H7 (cell line): Measurements from ENCODE around the gene KLHDC7A. TPM values are rescaled to one million over a fixed set of nuclear protein-coding genes. Genes with fewer than 3 reads are reported as not detected.

ENCODE experiments used
- DNase-seq: peaks from one replicate; pipeline ENCODE4 v3.0.0; 2012
- H3K27me3 ChIP-seq: 2 replicates; pipeline ENCODE4 v1.6.0; 2011; ENCODE audit warnings: mild to moderate bottlenecking, low read length; ENCODE audit not compliant: control insufficient read depth, insufficient read depth
- H3K36me3 ChIP-seq: replicated peaks from 2 replicates; pipeline ENCODE4 v1.5.1; 2011; ENCODE audit warnings: low read length; ENCODE audit not compliant: control insufficient read depth, insufficient read depth
- H3K4me3 ChIP-seq: 2 replicates; pipeline ENCODE4 v1.5.1; 2011; ENCODE audit warnings: low read depth, mild to moderate bottlenecking, control low read depth, low read length, moderate library complexity; ENCODE audit not compliant: insufficient read depth
- total RNA-seq: library from RNA; depleted of rRNA; stranded (reverse); fragments of >200 nt; shearing (Covaris generic); gene quantifications from 2 replicates; pipeline ENCODE4 v1.2.3, GENCODE V29; 2014

KLHDC7A gene
- total RNA-seq, 1 experiment from 2014 or later = 17.8 TPM

DNA sequence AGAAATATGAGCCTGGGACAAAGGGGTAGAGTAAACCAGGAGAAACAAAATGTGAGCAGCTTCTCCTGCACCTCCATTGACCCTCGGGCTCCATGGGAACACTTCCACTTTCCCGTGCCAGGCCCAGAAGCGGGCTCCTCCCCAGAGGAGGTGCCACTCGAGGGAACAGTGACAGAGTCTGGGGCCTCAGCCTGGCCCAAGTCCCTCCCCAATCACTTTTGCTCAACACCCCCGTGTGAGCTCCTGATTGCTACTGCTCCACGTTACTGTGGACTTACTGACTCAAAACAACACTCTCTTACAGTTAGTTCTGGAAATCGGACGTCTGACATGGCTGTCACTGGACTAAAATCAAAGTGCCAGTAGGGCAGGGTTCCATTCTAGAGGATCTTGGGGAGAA is 17.7 kb upstream of the KLHDC7A start:
- H3K27me3 ChIP-seq = no peaks in the 10 kb centered on the region; the same call in 1 of the 2 replicates
- H3K4me3 ChIP-seq = no peak overlapping the region
- no peaks in the 10 kb centered on the region for H3K36me3 ChIP-seq
- DNase-seq = no peak

DNA sequence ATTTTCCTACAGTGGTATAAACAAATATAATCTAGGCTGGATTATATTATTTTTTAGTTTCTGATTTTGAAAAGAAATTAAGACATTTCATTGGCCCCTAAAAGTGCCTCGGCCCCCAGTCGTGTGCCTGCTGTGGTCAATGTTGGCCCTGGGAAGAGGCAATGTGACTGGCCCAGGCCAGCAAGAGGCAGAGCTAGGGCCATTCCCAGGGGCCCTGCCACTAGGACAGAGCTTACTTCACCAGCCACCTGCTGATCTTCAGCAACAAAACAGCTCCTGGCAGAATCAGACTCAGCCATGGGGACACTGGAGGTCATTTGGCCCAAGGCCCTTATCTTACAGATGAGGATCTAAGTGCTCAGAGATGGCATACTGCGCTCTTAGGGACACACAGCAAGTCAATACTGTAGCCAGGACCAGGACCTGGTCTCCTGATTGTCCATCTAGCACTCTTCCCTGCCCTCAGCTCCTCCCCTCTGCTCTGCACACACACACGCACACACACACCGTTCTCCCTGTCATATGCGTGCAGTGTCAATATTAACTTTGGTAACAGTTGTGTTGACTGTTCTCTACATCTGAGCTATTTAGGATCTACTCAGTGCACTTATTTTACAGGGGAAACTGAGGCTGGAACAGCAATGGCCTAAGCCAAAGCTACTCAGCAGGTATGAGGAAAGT is 16.6 kb upstream of the KLHDC7A start:
- no peak overlapping the region for H3K4me3 ChIP-seq
- no peaks in the 10 kb centered on the region for H3K36me3 ChIP-seq
- no peak for DNase-seq
- H3K27me3 ChIP-seq = no peaks in the 10 kb centered on the region

DNA sequence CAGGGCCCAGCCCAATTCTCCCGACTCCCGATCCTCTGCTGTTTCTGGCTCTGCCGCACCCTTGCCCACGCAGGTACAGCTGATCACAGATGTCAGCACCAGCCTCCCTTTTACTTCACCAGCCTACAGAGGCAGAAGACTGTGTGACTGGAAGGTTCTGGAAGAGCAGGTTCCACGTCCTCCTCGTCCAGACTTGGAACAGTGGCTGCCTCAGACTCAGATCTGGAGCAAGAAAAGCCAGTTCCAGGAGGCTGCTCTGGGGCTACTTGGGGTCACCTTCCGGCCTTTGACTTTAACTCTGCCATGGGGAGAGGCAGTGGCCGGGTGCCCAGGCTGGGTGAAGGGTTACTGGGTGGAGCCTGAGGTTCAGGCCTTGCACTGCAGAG is 16.1 kb upstream of the KLHDC7A start:
- no peak for DNase-seq
- H3K4me3 ChIP-seq = no peak overlapping the region

DNA sequence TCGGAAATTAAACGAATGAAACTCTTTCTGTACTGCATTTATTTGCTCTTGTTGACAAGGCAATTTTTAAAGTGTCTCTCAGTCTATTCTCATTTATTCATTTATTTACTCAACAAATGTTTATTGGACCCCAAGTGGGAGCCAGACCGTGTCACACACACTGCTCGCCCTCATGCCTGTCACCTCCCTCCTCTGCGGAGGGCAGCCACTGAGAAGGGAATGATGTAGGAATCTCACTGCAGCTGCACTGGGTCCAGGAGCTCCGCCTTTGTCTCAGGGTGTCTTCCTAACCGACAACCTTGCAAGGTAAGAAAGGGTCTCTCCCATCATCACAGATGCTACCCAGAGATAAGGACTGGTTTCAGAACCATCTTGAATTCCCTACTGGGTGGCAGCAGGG is 14.1 kb upstream of the KLHDC7A start:
- H3K36me3 ChIP-seq = no peaks in the 10 kb centered on the region
- H3K27me3 ChIP-seq = no peaks in the 10 kb centered on the region; the same call in 1 of the 2 replicates
- no peak overlapping the region for H3K4me3 ChIP-seq
- no peak for DNase-seq

More for the DNA sequence above, 16.1 kb upstream of the KLHDC7A start:
- no peaks in the 10 kb centered on the region for H3K36me3 ChIP-seq
- no peaks in the 10 kb centered on the region for H3K27me3 ChIP-seq

DNA sequence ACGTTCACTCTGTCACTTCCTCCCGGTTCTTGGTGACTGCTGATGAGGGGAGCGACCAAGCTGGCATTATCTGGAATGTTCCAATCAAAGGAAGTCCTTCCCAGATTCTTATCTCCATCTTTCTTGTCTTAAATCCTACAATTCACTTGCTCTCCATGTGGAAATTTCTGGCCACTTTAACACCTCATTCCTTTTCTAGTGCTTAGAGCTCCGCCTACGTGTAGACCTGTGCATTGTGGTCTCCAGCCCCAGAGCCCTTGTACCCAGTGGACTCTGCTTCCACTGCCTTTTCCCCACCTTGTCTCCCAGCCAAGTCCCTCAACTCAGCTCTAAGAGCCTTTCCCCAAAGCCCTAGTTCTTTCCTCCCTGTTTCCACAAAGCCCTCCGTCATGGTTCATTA is 12.2 kb upstream of the KLHDC7A start:
- Histone ChIP-seq H3K27me3 (no peaks in the 10 kb centered on the region; the same call in 1 of the 2 replicates), H3K36me3 (no peaks in the 10 kb centered on the region), H3K4me3 (no peak overlapping the region)
- no peak for DNase-seq

DNA sequence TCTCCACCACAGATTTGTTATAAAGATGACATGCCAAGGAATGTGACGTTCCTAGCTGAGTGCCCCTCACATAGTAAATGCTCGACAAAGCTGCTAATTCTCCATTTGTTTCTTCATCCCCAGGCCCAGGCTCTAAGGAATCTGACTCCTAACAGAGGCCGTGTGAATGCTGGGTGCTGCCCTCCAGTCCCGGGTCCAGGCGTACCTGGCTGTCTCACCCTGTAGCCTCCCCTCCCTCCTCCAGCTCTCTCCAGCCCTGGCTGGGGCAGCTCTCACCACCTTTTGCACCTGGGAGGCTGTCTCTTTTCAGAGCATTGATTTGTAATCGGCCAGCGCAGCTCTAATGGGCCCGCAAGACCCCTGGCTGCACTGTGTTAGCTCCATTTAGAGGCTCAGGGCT is 11.2 kb upstream of the KLHDC7A start:
- H3K4me3 ChIP-seq = no peak overlapping the region
- H3K27me3 ChIP-seq = no peaks in the 10 kb centered on the region; the same call in 1 of the 2 replicates
- no peak for DNase-seq
- H3K36me3 ChIP-seq = no peaks in the 10 kb centered on the region

DNA sequence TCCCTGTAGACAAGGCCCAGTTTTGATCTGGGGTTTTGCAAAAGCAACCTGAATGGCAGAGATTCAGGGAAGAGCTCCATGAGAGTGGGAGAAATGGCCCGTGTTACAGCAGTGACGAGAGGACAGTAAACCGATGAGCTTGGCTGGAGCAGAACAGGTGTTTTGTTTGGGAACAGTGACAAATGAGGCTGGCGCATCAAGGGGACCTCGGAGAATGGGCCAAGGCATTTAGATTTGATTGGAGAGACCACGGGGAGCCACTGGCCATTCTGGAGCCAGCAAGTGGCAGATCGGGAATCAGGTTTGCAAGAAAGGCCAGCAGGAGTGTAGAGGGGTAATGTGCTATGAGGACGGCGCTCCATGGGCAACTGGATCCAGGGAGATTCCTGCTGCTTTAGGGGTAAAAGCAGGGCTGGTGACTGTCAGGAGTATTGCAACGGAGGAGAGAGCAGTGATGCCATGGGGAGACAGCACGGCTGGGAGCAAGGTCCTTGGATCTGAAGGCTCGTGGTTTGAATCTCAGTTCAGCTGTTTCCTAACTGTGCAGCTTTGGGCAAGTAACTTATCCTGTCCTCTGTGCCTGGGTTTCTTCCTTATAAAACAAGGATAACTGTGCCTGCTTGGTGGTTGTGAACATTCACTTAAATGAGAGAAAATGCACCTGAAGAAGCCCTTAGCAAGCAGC is 9.9 kb upstream of the KLHDC7A start:
- H3K4me3 ChIP-seq = no peak overlapping the region
- H3K27me3 ChIP-seq = no peaks in the 10 kb centered on the region; the same call in 1 of the 2 replicates
- H3K36me3 ChIP-seq = no peaks in the 10 kb centered on the region
- no peak for DNase-seq

DNA sequence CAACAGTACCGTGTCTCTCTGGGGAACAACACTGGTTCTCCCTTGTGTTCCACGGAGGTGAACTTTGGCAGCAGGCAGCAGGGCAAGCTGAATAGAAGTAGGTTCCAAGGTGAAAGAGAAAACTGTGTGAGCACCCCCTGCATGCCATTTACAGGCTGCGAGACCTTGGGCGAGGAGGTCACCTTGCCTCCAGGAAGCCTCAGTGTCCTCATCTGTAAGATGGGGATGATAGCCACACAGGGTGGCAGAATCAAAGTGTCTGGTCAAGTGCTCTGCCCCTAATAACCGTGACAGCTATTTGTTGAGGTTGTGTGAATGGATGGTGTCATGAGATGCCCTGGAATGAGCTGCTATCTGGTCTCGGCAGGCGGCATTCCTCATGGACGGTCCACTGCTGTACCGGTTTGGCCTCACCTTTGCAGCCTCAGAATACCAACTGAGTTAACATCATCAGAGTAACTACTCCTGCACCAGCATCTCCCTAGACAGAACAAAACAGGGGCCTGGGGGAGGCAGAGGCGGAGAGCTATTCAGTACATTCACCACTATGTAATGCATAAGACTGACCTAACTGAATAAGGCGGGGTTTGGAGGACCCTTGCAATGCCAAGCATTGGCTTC is 7.4 kb upstream of the KLHDC7A start:
- no peaks in the 10 kb centered on the region for H3K36me3 ChIP-seq
- H3K4me3 ChIP-seq = no peak overlapping the region
- H3K27me3 ChIP-seq = no peaks in the 10 kb centered on the region; the same call in 1 of the 2 replicates
- no peak for DNase-seq

DNA sequence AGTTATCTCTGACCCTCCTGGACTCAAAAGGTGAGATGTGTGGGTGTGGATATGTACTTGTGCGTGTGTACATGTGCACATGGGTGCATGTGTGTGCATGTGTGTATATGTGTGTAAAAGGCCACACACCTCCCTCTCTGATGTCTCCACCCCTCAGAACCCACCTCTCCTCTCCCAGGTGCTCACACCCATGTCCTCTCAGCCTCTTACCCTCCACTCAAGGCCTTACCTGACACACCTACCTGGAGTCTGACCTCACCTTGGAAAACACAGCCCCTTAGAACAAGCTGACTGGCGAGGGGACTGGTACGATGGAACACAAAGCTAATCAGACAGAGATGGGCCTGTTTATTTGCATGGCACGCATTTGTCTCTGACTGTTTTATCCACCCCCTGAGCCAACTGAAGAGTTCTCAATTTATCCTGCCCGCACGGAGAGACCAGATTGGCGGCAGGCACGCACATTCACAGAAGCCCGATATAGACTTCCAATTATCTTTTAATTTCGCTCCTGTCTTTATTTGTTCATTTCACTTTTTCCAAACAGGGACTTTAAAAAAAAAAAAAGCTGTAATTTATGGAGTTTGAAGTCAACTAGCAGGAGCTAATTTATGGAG is 6.1 kb upstream of the KLHDC7A start:
- Histone ChIP-seq H3K4me3 (no peak overlapping the region), H3K36me3 (no peaks in the 10 kb centered on the region), H3K27me3 (no peaks in the 10 kb centered on the region; the same call in 1 of the 2 replicates)
- no peak for DNase-seq

DNA sequence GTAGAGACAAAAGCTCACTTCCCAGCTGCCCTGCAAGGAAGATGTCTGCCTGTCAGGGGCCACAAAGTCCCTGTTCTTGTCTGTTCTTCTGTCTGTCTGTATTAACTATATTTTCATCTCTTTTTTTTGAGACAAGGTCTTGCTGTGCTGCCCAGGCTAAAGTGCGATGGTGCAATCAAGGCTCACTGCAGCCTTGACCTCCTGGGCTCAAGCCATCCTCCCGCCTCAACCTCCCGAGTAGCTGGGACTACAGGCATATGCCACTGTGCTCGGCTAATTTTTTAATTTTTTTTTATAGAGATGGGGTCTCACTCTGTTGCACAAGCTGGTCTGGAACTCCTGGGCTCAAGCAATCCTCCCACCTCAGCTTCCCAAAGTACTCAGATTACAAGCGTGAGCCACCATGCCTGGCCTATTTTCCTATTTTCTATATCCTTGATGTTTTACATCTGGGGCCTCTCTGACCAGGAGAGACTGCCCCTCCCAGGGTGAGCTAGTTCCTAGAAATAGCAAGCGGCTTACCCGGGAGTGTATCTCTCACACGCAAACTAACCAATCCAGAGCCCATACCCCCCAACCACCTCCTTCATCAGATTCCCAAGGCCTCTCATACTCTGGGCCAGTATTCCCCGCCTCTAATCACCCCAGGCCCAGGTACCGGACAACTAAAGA is 5.4 kb upstream of the KLHDC7A start:
- H3K4me3 ChIP-seq = no peak overlapping the region
- no peaks in the 10 kb centered on the region for H3K27me3 ChIP-seq
- H3K36me3 ChIP-seq = no peaks in the 10 kb centered on the region
- no peak for DNase-seq

DNA sequence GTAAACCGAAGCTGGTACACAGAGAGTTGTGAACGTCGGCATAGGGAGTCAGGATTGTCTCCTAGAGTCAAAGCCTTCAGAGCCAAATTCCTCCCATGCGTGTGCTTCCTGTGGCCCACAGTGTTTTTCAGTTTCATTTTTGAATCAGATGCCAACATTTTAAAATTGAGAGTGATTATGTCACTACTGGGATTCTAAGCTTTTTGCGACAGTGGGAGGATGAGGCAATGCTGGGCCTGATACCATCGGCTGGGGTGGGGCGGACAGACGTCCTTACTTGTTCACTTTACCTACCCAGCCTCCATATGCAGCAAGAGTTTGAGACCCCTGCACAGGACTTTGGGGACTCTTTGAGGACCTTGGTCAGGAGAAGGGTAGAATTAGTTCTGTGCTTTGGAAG is 1.3 kb upstream of the KLHDC7A start:
- DNase-seq = no peak
- no peak overlapping the region for H3K4me3 ChIP-seq

DNA sequence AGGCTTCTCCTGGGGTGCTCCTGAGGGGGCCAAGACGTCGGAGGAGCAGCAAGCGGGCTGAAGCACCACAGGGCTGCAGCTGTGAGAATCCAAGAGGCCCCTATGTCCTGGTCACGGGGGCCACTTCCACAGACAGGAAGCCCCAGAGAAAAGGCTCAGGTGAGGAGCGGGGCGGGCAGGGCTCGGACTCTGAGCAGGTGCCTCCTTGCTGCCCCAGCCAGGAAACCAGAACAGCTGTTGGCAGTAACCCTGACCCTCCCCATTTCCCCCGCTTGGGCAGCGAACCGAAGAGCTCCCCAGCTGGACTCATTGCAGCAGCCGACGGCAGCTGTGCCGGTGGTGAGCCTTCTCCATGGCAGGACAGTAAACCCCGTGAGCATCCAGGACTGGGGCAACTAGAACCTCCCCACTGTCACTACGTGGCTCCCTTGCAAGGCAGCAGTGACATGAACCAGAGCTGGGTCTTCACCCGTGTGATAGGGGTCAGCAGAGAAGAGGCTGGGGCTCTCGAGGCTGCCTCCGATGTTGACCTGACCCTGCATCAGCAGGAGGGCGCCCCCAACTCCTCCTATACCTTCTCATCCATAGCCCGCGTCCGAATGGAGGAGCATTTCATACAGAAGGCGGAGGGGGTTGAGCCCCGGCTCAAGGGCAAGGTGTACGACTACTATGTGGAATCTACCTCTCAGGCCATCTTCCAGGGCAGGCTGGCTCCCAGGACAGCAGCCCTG is 625 bp downstream of the KLHDC7A start:
- DNase-seq = peak; percentile 59
- H3K4me3 ChIP-seq = peak overlapping the region; percentile 31

More for the DNA sequence above, 1.3 kb upstream of the KLHDC7A start:
- Histone ChIP-seq H3K27me3 (no peaks in the 10 kb centered on the region), H3K36me3 (peaks cover 3% of the 10 kb centered on the region; the same call in 1 of the 2 replicates)

DNA sequence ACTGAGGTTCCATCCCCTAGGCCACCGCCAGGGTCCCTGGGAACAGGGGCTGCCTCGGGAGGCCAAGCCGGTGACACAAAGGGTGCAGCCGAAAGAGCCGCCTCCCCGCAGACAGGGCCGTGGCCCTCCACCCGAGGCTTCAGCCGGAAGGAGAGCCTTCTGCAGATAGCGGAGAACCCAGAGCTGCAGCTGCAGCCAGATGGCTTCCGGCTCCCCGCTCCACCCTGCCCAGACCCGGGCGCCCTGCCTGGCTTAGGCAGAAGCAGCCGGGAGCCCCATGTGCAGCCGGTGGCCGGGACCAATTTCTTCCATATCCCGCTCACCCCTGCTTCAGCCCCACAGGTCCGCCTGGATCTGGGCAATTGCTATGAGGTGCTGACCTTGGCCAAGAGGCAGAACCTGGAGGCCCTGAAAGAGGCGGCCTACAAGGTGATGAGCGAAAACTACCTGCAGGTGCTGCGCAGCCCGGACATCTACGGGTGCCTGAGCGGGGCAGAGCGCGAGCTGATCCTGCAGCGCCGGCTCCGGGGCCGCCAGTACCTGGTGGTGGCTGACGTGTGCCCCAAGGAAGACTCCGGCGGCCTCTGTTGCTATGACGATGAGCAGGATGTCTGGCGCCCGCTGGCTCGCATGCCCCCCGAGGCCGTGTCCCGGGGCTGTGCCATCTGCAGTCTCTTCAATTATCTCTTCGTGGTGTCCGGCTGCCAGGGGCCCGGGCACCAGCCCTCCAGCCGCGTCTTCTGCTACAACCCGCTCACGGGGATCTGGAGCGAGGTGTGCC is 1.4 kb downstream of the KLHDC7A start:
- DNase-seq = peak; percentile 60
- H3K27me3 ChIP-seq = no peaks in the 10 kb centered on the region
- peak overlapping the region; percentile 3; the same call in 1 of the 2 replicates for H3K4me3 ChIP-seq
- peaks cover 5% of the 10 kb centered on the region for H3K36me3 ChIP-seq

More for the DNA sequence above, 625 bp downstream of the KLHDC7A start:
- peaks cover 5% of the 10 kb centered on the region for H3K36me3 ChIP-seq
- no peaks in the 10 kb centered on the region for H3K27me3 ChIP-seq
